OCI-LY3 (cell line): Measurements from ENCODE around the gene DOK5.

ENCODE experiments used
- H2AFZ ChIP-seq: fragments of 200-600, 300-600 bp; shearing (Covaris generic); 2 replicates; pipeline ENCODE4 v1.6.0; 2014; ENCODE audit warnings: antibody characterized with exemption, low read depth, low read length
- H3K27ac ChIP-seq: fragments of 200-600, 300-600 bp; sonication (generic); 2 replicates; pipeline ENCODE4 v1.5.1; 2014; ENCODE audit warnings: mild to moderate bottlenecking, low read length, moderate library complexity, mixed read lengths
- H3K27me3 ChIP-seq: fragments of 200-600, 300-600 bp; sonication (generic); 2 replicates; pipeline ENCODE4 v1.6.1; 2014; ENCODE audit warnings: low read depth, low read length, mixed read lengths
- H3K36me3 ChIP-seq: fragments of 200-600, 300-600 bp; sonication (generic); replicated peaks from 2 replicates; pipeline ENCODE3; 2014; ENCODE audit warnings: low read depth, low read length, mixed read lengths
- H3K4me1 ChIP-seq: fragments of 300-600, 200-600 bp; sonication (generic); 2 replicates; pipeline ENCODE4 v1.6.1; 2014; ENCODE audit warnings: low read length, mixed read lengths
- H3K4me2 ChIP-seq: fragments of 200-600, 300-600 bp; sonication (generic); 2 replicates; pipeline ENCODE4 v1.6.1; 2014; ENCODE audit warnings: low read length, mixed read lengths
- H3K4me3 ChIP-seq: fragments of 300-600, 200-600 bp; sonication (generic); 2 replicates; pipeline ENCODE4 v1.5.1; 2014; ENCODE audit warnings: antibody characterized with exemption, mild to moderate bottlenecking, low read length, moderate library complexity
- H3K79me2 ChIP-seq: fragments of 300-600, 200-600 bp; shearing (Covaris generic); 2 replicates; pipeline ENCODE4 v1.6.1; 2014; ENCODE audit warnings: mild to moderate bottlenecking, low read length, mixed read lengths
- H3K9ac ChIP-seq: fragments of 300-600, 200-600 bp; shearing (Covaris generic); 2 replicates; pipeline ENCODE4 v1.6.0; 2014; ENCODE audit warnings: mild to moderate bottlenecking, low read length, moderate library complexity
- H3K9me3 ChIP-seq: fragments of 200-600, 300-600 bp; shearing (Covaris generic); 2 replicates; pipeline ENCODE4 v1.6.1; 2014; ENCODE audit warnings: low read length, mixed read lengths; ENCODE audit not compliant: insufficient read depth
- H4K20me1 ChIP-seq: fragments of 200-600, 300-600 bp; sonication (generic); 2 replicates; pipeline ENCODE4 v1.6.1; 2016; ENCODE audit warnings: low read length, mixed read lengths; ENCODE audit not compliant: insufficient read depth
- CTCF ChIP-seq: fragments of 200-600, 300-600 bp; sonication (generic); IDR thresholded peaks from 2 replicates; pipeline ENCODE4 v1.5.1; 2014; ENCODE audit warnings: antibody characterized with exemption, low read length, low read depth
- EZH2phosphoT487 ChIP-seq: fragments of 200-600 bp; shearing (Covaris generic); IDR thresholded peaks from 2 replicates; pipeline ENCODE4 v1.6.1; 2018; ENCODE audit warnings: antibody characterized with exemption, mixed run types, low read depth

Gene DOK5

GRCh38 chr20:54506643-54507042, 31.2 kb downstream of the DOK5 start:
- H2AFZ ChIP-seq = no peak overlapping the region
- no peak overlapping the region for H3K27ac ChIP-seq
- no peaks in the 10 kb centered on the region for H3K9me3 ChIP-seq
- no peaks in the 10 kb centered on the region for H4K20me1 ChIP-seq
- H3K4me1 ChIP-seq = no peaks in the 10 kb centered on the region
- no peak overlapping the region for H3K4me2 ChIP-seq
- H3K9ac ChIP-seq = no peak overlapping the region
- no peaks in the 10 kb centered on the region for H3K27me3 ChIP-seq
- TF ChIP-seq CTCF (no peak), EZH2phosphoT487 (no peak)
- no peaks in the 10 kb centered on the region for H3K79me2 ChIP-seq
- H3K36me3 ChIP-seq = no peaks in the 10 kb centered on the region
- H3K4me3 ChIP-seq = no peak overlapping the region

- Histone ChIP-seq H2AFZ (no peak overlapping the region), H3K9me3 (peaks cover 17% of the 10 kb centered on the region; the same call in 1 of the 2 replicates)
- TF ChIP-seq EZH2phosphoT487 = no peak
- TF ChIP-seq CTCF = no peak
Measured at GRCh38 chr20:54510541-54511129, 35.2 kb downstream of the DOK5 start.

GRCh38 chr20:54512694-54513093, 37.3 kb downstream of the DOK5 start:
- H3K36me3 ChIP-seq = no peaks in the 10 kb centered on the region
- H3K4me3 ChIP-seq = no peak overlapping the region

More at GRCh38 chr20:54510541-54511129, 35.2 kb downstream of the DOK5 start:
- H3K9ac ChIP-seq = no peak overlapping the region
- H3K27me3 ChIP-seq = no peaks in the 10 kb centered on the region
- H4K20me1 ChIP-seq = no peaks in the 10 kb centered on the region
- H3K4me3 ChIP-seq = no peak overlapping the region
- no peak overlapping the region for H3K27ac ChIP-seq
- no peaks in the 10 kb centered on the region for H3K36me3 ChIP-seq
- H3K4me1 ChIP-seq = no peaks in the 10 kb centered on the region
- H3K4me2 ChIP-seq = no peak overlapping the region
- H3K79me2 ChIP-seq = no peaks in the 10 kb centered on the region

More at GRCh38 chr20:54512694-54513093, 37.3 kb downstream of the DOK5 start:
- Histone ChIP-seq H4K20me1 (no peaks in the 10 kb centered on the region), H3K4me1 (no peaks in the 10 kb centered on the region), H3K27ac (no peak overlapping the region), H3K4me2 (no peak overlapping the region), H3K9me3 (peaks cover 17% of the 10 kb centered on the region; the same call in 1 of the 2 replicates), H3K27me3 (no peaks in the 10 kb centered on the region), H3K9ac (no peak overlapping the region), H2AFZ (no peak overlapping the region), H3K79me2 (no peaks in the 10 kb centered on the region)
- TF ChIP-seq CTCF (no peak), EZH2phosphoT487 (no peak)
